ENCODE measurements around the gene FGD3.
A peak's percentile ranks its signal among the peaks of the same experiment; 100 is the strongest.
"Not testable (repeated sequence)": the region's sequence is repeated elsewhere in the genome, so short reads cannot be mapped to it uniquely, and the experiment has no call there.

Gene FGD3

DNA sequence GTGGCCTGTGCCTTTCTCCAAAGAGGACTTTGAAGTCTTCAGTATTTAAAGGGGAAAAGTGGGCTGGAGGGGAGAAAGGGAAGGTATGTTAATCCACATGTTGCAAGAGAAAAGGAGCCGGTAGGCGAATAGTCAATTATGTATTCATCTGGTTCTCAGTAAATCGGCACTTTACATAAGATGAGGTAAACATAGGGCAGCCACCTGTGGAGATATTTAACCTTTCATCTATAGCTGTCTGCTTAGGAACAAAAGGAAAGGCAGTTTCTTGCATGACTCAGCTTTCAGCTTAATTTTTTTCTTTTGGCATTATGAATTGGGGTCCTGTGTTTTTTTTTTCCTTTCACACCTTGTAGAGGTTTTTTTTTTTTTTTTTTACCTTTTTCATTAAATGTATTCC is 42.2 kb downstream of the FGD3 start:
- Histone ChIP-seq H3K27ac (ENCODE audit: low read depth, low read length) (peak overlapping the region; percentile 55), H3K18ac (ENCODE audit: low read length) (no peak overlapping the region), H3K79me1 (ENCODE audit: low read length) (no peaks in the 10 kb centered on the region), H2BK5ac (ENCODE audit: low read length) (no peak overlapping the region), H4K8ac (ENCODE audit: low read depth, low read length) (no peak overlapping the region), H3K56ac (ENCODE audit: low read length) (no peak overlapping the region), H2BK15ac (replicated peaks; ENCODE audit: low read depth) (no peak overlapping the region), H2AK5ac (ENCODE audit: low read length) (no peak overlapping the region), H3K4me2 (ENCODE audit: low read length) (no peak overlapping the region), H4K5ac (ENCODE audit: low read length) (no peak overlapping the region), H3K23ac (ENCODE audit: low read length) (no peak overlapping the region), H2BK120ac (ENCODE audit: low read depth, low read length) (no peak overlapping the region), H3K4me1 (ENCODE audit: control insufficient read depth, low read depth, low read length) (no peaks in the 10 kb centered on the region), H3K4ac (ENCODE audit: low read depth, low read length) (no peak overlapping the region), H3K79me2 (ENCODE audit: control insufficient read depth, insufficient read depth, low read length) (no peaks in the 10 kb centered on the region), H3K9ac (ENCODE audit: low read length) (no peak overlapping the region), H3K36me3 (ENCODE audit: control insufficient read depth, insufficient read depth, low read length) (no peaks in the 10 kb centered on the region), H3K4me3 (ENCODE audit: low read length) (no peak overlapping the region), H3K27me3 (ENCODE audit: insufficient read depth, low read length, poor library complexity) (no peaks in the 10 kb centered on the region)
- WGBS (ENCODE audit: extremely low coverage, insufficient coverage, low lambda C conversion rate): no CpG with 5 or more reads among the region's 3 CpGs
- DNase-seq: peak; percentile 77

DNA sequence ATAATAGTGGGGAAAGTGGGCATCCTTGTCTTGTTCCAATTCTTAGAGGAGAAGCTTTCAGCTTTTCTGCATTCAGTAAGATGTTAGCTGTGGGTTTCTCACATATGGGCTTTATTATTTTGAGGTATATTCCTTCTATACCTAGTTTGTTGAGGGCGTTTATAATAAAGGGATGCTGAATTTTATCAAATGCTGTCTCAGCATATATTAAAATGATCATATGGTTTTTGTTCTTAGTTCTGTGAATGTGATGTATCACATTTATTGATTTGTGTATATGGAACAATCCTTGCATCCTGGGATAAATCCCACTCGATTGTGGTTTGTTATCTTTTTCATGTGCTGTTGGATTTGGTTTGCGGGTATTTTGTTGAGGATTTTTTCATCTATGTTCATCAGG is 43.1 kb downstream of the FGD3 start:
- Histone ChIP-seq H3K27me3 (ENCODE audit: insufficient read depth, low read length, poor library complexity) (no peaks in the 10 kb centered on the region), H3K4ac (ENCODE audit: low read depth, low read length) (no peak overlapping the region), H4K8ac (ENCODE audit: low read depth, low read length) (no peak overlapping the region), H3K4me3 (ENCODE audit: low read length) (no peak overlapping the region), H3K4me1 (ENCODE audit: control insufficient read depth, low read depth, low read length) (no peaks in the 10 kb centered on the region), H2AK5ac (ENCODE audit: low read length) (no peak overlapping the region), H3K56ac (ENCODE audit: low read length) (no peak overlapping the region), H3K79me2 (ENCODE audit: control insufficient read depth, insufficient read depth, low read length) (no peaks in the 10 kb centered on the region), H3K27ac (ENCODE audit: low read depth, low read length) (no peak overlapping the region), H3K79me1 (ENCODE audit: low read length) (no peaks in the 10 kb centered on the region), H3K18ac (ENCODE audit: low read length) (no peak overlapping the region), H3K9ac (ENCODE audit: low read length) (no peak overlapping the region), H2BK5ac (ENCODE audit: low read length) (no peak overlapping the region), H3K36me3 (ENCODE audit: control insufficient read depth, insufficient read depth, low read length) (no peaks in the 10 kb centered on the region), H4K5ac (ENCODE audit: low read length) (no peak overlapping the region), H2BK120ac (ENCODE audit: low read depth, low read length) (no peak overlapping the region), H3K23ac (ENCODE audit: low read length) (no peak overlapping the region), H3K4me2 (ENCODE audit: low read length) (no peak overlapping the region), H2BK15ac (replicated peaks; ENCODE audit: low read depth) (no peak overlapping the region)
- no peak for DNase-seq
- no CpG with 5 or more reads among the region's 3 CpGs for WGBS (ENCODE audit: extremely low coverage, insufficient coverage, low lambda C conversion rate)

- no peak overlapping the region for H3K4me3 ChIP-seq (ENCODE audit: low read length)
- no peaks in the 10 kb centered on the region for H3K79me2 ChIP-seq (ENCODE audit: control insufficient read depth, insufficient read depth, low read length)
- no peak overlapping the region for H3K4ac ChIP-seq (ENCODE audit: low read depth, low read length)
- H3K4me2 ChIP-seq (ENCODE audit: low read length): no peak overlapping the region
- H3K79me1 ChIP-seq (ENCODE audit: low read length): no peaks in the 10 kb centered on the region
- DNase-seq: peak; percentile 72
- H4K5ac ChIP-seq (ENCODE audit: low read length): no peak overlapping the region
- H3K4me1 ChIP-seq (ENCODE audit: control insufficient read depth, low read depth, low read length): no peaks in the 10 kb centered on the region
- H3K27me3 ChIP-seq (ENCODE audit: insufficient read depth, low read length, poor library complexity): no peaks in the 10 kb centered on the region
- no peak overlapping the region for H2AK5ac ChIP-seq (ENCODE audit: low read length)
- H3K56ac ChIP-seq (ENCODE audit: low read length): no peak overlapping the region
- WGBS (ENCODE audit: extremely low coverage, insufficient coverage, low lambda C conversion rate): no CpG with 5 or more reads among the region's 4 CpGs
- H2BK120ac ChIP-seq (ENCODE audit: low read depth, low read length): no peak overlapping the region
- no peak overlapping the region for H3K18ac ChIP-seq (ENCODE audit: low read length)
- H3K23ac ChIP-seq (ENCODE audit: low read length): no peak overlapping the region
- H4K8ac ChIP-seq (ENCODE audit: low read depth, low read length): no peak overlapping the region
- H2BK15ac ChIP-seq (replicated peaks; ENCODE audit: low read depth): no peak overlapping the region
- H3K36me3 ChIP-seq (ENCODE audit: control insufficient read depth, insufficient read depth, low read length): no peaks in the 10 kb centered on the region
- no peak overlapping the region for H2BK5ac ChIP-seq (ENCODE audit: low read length)
- H3K27ac ChIP-seq (ENCODE audit: low read depth, low read length): peak overlapping the region; percentile 5
- H3K9ac ChIP-seq (ENCODE audit: low read length): no peak overlapping the region
Measured at GRCh38 chr9:92992549-92992948, 45.2 kb downstream of the FGD3 start.

GRCh38 chr9:92998871-92999270 is 51.5 kb downstream of the FGD3 start:
- not testable (repeated sequence) for DNase-seq; H2AK5ac ChIP-seq (ENCODE audit: low read length); H3K56ac ChIP-seq (ENCODE audit: low read length); H3K79me2 ChIP-seq (ENCODE audit: control insufficient read depth, insufficient read depth, low read length); H3K27ac ChIP-seq (ENCODE audit: low read depth, low read length); H4K8ac ChIP-seq (ENCODE audit: low read depth, low read length); H2BK5ac ChIP-seq (ENCODE audit: low read length); H3K4me1 ChIP-seq (ENCODE audit: control insufficient read depth, low read depth, low read length); H3K23ac ChIP-seq (ENCODE audit: low read length); H3K79me1 ChIP-seq (ENCODE audit: low read length); H3K4me3 ChIP-seq (ENCODE audit: low read length); H2BK15ac ChIP-seq (replicated peaks; ENCODE audit: low read depth); H3K9ac ChIP-seq (ENCODE audit: low read length); H2BK120ac ChIP-seq (ENCODE audit: low read depth, low read length); H4K5ac ChIP-seq (ENCODE audit: low read length); H3K4me2 ChIP-seq (ENCODE audit: low read length); H3K4ac ChIP-seq (ENCODE audit: low read depth, low read length); H3K27me3 ChIP-seq (ENCODE audit: insufficient read depth, low read length, poor library complexity); H3K18ac ChIP-seq (ENCODE audit: low read length); H3K36me3 ChIP-seq (ENCODE audit: control insufficient read depth, insufficient read depth, low read length)
- WGBS (ENCODE audit: extremely low coverage, insufficient coverage, low lambda C conversion rate): no CpG with 5 or more reads among the region's 10 CpGs

DNA sequence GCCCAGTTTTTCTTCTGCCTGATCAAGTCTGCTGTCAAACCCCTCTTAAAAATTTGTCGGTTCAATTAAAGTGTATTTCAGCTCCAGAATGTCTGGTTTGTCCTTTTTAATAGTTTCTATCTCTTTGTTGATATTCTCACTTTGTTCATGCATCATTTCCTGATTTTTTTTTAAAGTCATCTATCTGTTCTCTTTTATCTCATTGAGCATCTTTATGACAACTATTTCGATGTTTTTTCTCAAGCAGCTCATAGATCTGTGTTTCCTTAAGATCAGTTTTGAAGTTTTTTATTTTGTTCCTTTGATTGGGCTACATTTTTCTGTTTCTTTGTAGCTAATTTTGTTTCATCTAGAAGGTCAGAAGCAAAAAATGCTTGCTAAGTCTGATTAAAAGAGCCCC is 53.7 kb downstream of the FGD3 start:
- Histone ChIP-seq H3K79me1 (ENCODE audit: low read length) (no peaks in the 10 kb centered on the region), H3K4me2 (ENCODE audit: low read length) (no peak overlapping the region), H2AK5ac (ENCODE audit: low read length) (no peak overlapping the region), H4K5ac (ENCODE audit: low read length) (no peak overlapping the region), H3K9ac (ENCODE audit: low read length) (no peak overlapping the region), H3K18ac (ENCODE audit: low read length) (no peak overlapping the region), H3K27ac (ENCODE audit: low read depth, low read length) (no peak overlapping the region), H3K36me3 (ENCODE audit: control insufficient read depth, insufficient read depth, low read length) (no peaks in the 10 kb centered on the region), H3K23ac (ENCODE audit: low read length) (no peak overlapping the region), H3K4me1 (ENCODE audit: control insufficient read depth, low read depth, low read length) (no peaks in the 10 kb centered on the region), H3K27me3 (ENCODE audit: insufficient read depth, low read length, poor library complexity) (no peaks in the 10 kb centered on the region), H3K4ac (ENCODE audit: low read depth, low read length) (no peak overlapping the region), H4K8ac (ENCODE audit: low read depth, low read length) (no peak overlapping the region), H2BK15ac (replicated peaks; ENCODE audit: low read depth) (no peak overlapping the region), H3K4me3 (ENCODE audit: low read length) (no peak overlapping the region), H3K79me2 (ENCODE audit: control insufficient read depth, insufficient read depth, low read length) (no peaks in the 10 kb centered on the region), H2BK5ac (ENCODE audit: low read length) (no peak overlapping the region), H2BK120ac (ENCODE audit: low read depth, low read length) (no peak overlapping the region), H3K56ac (ENCODE audit: low read length) (no peak overlapping the region)
- WGBS (ENCODE audit: extremely low coverage, insufficient coverage, low lambda C conversion rate): no CpG with 5 or more reads among the region's 2 CpGs
- DNase-seq: no peak

DNA sequence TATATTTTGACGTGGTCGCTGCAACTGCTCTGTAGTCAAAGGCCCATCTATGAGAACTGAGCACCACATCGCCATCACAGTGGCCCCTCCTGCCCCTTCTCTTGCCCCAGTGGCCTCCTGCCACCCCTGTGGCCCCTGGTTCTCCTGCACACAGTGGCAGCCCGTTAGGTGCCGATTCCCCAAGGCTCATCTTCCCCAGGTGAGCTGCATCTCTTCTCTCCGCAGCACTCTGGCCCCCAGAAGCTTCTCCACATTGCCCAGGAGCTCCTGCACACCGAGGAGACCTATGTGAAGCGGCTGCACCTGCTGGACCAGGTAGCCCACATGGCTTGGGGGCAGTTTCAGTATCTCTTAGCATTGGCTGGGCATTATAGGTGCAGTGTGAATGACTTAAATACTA is 55.4 kb downstream of the FGD3 start:
- no peak overlapping the region for H3K27ac ChIP-seq (ENCODE audit: low read depth, low read length)
- no peak overlapping the region for H2BK15ac ChIP-seq (replicated peaks; ENCODE audit: low read depth)
- no peak overlapping the region for H3K4me2 ChIP-seq (ENCODE audit: low read length)
- no peaks in the 10 kb centered on the region for H3K27me3 ChIP-seq (ENCODE audit: insufficient read depth, low read length, poor library complexity)
- H3K4ac ChIP-seq (ENCODE audit: low read depth, low read length): no peak overlapping the region
- DNase-seq: no peak
- no peaks in the 10 kb centered on the region for H3K4me1 ChIP-seq (ENCODE audit: control insufficient read depth, low read depth, low read length)
- H4K5ac ChIP-seq (ENCODE audit: low read length): no peak overlapping the region
- no peaks in the 10 kb centered on the region for H3K79me1 ChIP-seq (ENCODE audit: low read length)
- H4K8ac ChIP-seq (ENCODE audit: low read depth, low read length): no peak overlapping the region
- H2BK5ac ChIP-seq (ENCODE audit: low read length): no peak overlapping the region
- no peak overlapping the region for H2BK120ac ChIP-seq (ENCODE audit: low read depth, low read length)
- no peak overlapping the region for H2AK5ac ChIP-seq (ENCODE audit: low read length)
- H3K79me2 ChIP-seq (ENCODE audit: control insufficient read depth, insufficient read depth, low read length): no peaks in the 10 kb centered on the region
- no CpG with 5 or more reads among the region's 8 CpGs for WGBS (ENCODE audit: extremely low coverage, insufficient coverage, low lambda C conversion rate)
- H3K36me3 ChIP-seq (ENCODE audit: control insufficient read depth, insufficient read depth, low read length): no peaks in the 10 kb centered on the region
- H3K23ac ChIP-seq (ENCODE audit: low read length): no peak overlapping the region
- H3K56ac ChIP-seq (ENCODE audit: low read length): no peak overlapping the region
- no peak overlapping the region for H3K18ac ChIP-seq (ENCODE audit: low read length)
- no peak overlapping the region for H3K9ac ChIP-seq (ENCODE audit: low read length)
- H3K4me3 ChIP-seq (ENCODE audit: low read length): no peak overlapping the region

All from mesendoderm (in vitro differentiated cells).